ENCODE measurements around the gene USP30.
A peak's percentile ranks its signal among the peaks of the same experiment; 100 is the strongest.

USP30 gene

DNA sequence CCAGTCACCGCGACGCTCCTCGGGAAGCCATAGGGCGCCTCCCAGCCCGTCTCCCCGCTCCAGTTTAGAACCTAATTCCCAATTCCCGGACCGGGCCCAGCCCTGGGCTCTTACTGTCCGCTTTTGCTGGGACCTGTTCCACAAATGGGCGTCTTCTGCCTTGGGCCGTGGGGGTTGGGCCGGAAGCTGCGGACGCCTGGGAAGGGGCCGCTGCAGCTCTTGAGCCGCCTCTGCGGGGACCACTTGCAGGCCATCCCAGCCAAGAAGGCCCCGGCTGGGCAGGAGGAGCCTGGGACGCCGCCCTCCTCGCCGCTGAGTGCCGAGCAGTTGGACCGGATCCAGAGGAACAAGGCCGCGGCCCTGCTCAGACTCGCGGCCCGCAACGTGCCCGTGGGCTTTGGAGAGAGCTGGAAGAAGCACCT lies 45.8 kb downstream of the USP30 start:
- no peak for DNase-seq

DNA sequence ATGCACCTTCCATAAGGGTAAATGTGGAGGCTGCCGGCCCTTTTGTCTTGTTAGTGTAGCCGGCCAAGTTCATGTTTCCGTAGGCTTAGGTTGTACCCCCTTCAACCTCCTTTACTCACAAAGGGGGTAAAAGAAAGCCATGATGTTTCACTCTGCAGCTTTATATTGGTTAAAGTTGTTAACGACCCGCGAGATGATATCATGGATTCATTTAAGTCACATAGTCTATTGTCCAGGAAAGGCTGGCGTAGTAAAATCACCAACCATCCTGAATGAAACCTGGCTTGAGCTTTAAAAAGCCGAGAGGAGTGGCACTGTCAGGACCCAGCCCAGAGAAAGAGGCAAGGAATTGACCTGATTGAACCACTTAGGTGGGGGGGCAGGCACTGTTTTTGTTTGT lies 46.3 kb downstream of the USP30 start:
- DNase-seq, result no peak

- DNase-seq, result peak in 2 of 5 experiments; percentile 35 to 79
These were observed 47.1 kb downstream of the USP30 start for GRCh38 chr12:109099431-109100020.

DNA sequence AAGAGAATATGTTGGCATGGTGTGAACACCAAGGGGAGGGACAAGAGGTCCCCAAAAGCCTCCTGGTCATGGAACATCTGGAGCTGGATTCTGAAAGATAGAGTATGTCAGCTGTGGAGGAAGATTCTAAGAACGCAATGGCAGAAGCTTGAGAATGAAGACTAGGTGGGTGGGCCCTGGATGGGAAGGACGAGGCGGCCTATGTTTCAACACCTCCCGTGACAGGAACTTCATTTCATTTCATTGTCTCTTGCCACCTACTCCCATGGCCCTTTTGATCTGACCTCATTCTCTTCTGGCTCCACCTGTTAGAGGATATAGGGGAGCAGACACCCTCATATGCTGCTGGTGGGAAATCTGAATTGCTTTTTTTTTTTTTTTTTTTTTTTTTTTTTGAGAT lies 48.4 kb downstream of the USP30 start:
- DNase-seq, result no peak

DNA sequence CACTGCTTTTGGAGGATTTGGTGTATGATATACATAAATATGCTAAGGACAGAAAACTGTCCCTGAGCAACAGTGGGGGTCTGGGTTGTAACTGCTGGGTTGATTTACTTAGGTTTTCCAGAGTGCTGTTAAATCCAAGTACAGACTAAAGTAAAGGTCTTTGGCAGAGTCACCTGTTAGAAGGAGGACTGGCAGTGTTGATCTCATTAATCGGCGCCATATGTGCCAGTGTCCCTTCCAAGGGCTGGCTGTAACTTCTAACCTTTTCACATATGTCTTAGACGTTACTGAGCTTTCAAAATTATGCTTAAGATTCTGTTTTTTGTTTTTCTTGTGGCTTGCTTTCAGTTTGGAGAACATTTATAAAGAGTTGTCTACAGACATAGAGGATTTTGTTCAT lies 50.1 kb downstream of the USP30 start:
- DNase-seq, result no peak

- DNase-seq, result no peak
These were observed 52.8 kb downstream of the USP30 start for GRCh38 chr12:109105176-109105575.

DNA sequence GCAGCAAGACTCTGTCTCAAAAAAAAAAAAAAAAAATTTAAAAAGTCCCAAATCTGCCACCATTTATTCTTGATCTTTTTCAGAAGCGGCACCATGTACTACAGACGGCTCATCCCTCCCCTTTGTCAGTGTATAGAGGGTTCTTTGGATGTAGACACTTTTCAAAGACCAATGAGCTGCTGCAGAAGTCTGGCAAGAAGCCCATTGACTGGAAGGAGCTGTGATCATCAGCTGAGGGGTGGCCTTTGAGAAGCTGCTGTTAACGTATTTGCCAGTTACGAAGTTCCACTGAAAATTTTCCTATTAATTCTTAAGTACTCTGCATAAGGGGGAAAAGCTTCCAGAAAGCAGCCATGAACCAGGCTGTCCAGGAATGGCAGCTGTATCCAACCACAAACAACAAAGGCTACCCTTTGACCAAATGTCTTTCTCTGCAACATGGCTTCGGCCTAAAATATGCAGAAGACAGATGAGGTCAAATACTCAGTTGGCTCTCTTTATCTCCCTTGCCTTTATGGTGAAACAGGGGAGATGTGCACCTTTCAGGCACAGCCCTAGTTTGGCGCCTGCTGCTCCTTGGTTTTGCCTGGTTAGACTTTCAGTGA lies 57.5 kb downstream of the USP30 start:
- DNase-seq, result no peak

- DNase-seq, result peak; percentile 9 to 75 (median 45)
These were observed 58.7 kb downstream of the USP30 start for GRCh38 chr12:109110988-109111495.

- no peak for DNase-seq
These were observed 60.5 kb downstream of the USP30 start for GRCh38 chr12:109112720-109113465.

- DNase-seq, result no peak
These were observed 61.4 kb downstream of the USP30 start for GRCh38 chr12:109113661-109114321.

DNA sequence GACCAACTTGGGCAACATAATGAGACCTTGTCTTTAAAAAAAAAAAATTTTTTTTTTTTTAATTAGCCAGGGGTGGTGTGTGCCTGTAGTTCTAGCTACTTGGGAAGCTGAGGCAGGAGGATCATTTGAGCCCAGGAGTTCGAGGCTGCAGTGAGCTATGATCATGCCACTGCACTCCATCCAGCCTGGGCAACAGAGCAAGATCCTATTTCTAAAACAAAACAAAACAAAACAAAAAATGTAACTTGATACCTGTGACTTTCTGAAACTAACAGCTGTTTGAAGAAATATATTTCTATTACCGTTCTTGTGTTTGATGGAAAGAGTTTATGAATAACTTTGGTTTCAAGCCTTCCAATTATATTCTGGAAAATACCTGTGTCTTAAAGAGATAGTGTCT lies 62.3 kb downstream of the USP30 start:
- no peak for DNase-seq

- no peak for DNase-seq
These were observed 63.0 kb downstream of the USP30 start for GRCh38 chr12:109115404-109115757.

- DNase-seq, result no peak
These were observed 63.6 kb downstream of the USP30 start, which contains the start of gene ACACB for GRCh38 chr12:109115758-109116610. Gene ACACB, plus strand, starts transcription at chr12:109116587. Its CDS starts 22,819 bp downstream, at chr12:109139406.

DNA sequence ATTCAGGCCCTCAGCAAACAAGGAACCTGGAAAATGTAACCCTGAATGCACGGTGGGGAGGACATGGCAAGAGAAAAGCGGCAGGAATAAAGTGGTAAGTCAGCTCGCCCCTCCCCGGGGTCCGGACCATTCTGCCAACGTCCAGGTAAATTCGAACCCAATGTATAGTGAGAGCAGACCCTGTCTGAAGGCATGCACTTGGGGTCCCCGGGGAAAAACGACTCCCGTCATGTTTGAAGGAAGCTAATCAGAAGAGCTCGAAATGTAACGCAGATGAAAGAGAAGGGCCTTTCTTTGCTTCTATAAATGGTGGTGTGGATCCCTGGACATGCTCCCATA lies 64.2 kb downstream of the USP30 start:
- no peak for DNase-seq

DNA sequence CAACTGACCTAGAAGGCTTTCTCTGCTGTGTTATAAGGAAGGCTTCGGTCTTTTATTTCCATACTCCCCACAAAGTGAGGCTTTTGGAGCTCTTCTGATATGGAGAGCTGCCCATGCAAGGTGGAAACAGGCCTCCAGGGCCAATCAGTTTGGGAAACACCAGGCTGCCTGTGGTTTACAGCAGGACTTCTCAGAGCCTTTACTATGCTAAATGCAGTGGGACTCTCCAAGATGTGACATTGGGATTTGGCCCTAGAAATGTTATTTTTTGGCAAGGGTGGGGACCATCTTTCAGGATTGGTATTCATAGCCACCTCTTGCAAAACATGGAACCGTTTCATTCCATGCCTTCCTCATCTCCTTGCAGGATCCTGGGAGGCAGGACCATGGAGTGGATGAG lies 67.7 kb downstream of the USP30 start:
- no peak for DNase-seq

DNA sequence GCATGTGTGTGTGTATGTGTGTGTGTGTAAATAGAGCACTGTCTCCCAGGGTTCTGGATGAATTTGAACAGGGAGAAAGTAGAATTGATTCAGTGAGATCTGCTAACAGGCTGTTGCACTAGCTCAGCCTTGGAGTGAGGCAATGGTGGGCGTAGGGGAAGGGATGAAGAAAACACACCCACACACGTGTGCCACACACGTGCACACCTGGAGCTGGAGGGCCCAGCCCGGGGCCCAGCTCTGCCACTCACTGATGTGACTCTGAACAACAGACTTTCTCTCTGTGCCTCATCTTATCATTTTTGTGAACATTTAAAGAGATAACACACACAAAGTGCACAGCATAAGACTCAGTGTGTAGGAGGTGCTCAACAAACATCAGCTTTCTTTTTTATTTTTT lies 68.2 kb downstream of the USP30 start:
- DNase-seq, result no peak

GRCh38 chr12:109121346-109121880 lies 69.0 kb downstream of the USP30 start:
- DNase-seq, result no peak

GRCh38 chr12:109124878-109125648 lies 72.7 kb downstream of the USP30 start:
- DNase-seq, result no peak

GRCh38 chr12:109125791-109126190 lies 73.4 kb downstream of the USP30 start:
- no peak for DNase-seq

DNA sequence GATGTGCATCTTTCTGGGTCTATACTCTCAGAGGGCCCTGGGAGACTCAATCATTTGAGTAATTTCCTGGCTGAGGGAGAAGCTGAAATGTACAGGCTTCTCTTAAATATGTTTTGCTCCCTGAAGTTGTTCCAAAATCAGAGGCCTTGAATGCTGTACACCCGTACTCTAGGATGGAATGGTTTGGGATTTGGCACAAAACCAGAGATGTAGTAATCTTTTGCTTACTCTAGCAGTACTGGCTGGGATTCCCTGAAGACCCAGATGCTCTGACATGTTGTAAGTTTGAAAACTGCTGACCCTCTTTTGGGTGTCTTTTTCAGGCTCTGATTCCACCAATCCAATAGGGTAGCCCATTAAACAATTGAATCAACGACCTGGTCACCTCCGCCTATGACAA lies 74.4 kb downstream of the USP30 start:
- no peak for DNase-seq

DNA sequence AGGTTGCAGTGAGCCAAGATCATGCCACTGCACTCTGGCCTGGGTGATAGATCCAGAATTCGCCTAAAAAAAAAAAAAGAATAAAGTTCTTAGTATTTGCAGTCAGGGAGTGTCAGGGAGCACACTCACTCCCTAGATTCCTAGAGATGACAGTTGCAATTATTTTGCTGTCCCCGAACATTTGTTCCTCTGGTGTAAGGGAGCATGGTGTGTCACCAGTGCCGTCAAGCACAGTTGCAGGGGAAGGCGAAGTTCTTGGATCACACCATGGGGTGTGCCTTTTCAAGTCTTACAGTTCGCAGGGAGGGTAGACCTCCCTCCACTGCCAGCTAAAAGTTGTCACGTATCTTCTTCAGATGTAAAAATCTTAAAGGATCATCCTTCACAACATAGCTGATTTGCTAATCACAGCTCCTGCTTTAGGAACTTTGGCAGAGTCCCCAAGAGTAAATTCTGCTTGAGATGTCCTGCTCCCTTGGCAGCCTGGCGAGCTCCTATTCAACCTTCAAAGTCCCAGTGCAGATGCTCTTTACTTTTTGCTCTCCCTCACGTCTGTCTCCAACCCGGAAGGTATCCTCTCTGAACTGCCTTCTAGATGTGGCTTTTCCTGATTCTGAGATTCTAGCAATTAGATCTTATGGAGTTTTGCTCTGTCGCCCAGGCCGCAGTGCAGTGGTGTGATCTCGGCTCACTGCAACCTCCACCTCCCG lies 75.3 kb downstream of the USP30 start:
- DNase-seq, result no peak
